HepG2 (cell line): ENCODE data around the gene SLC38A2. TPM values are rescaled to one million over a fixed set of nuclear protein-coding genes. Genes with fewer than 3 reads are reported as not detected.

Source experiments
- ADNP ChIP-seq: sonication (generic); formaldehyde crosslinking; IDR thresholded peaks from 2 replicates; pipeline ENCODE4 v1.4.0; 2020; ENCODE audit warnings: missing genetic modification reagents
- CHCHD3 ChIP-seq: sonication (generic); formaldehyde crosslinking; IDR thresholded peaks from 2 replicates; pipeline ENCODE4 v1.8.0; 2022; ENCODE audit warnings: mild to moderate bottlenecking, missing genetic modification reagents, moderate library complexity
- ELF4 ChIP-seq: sonication (generic); formaldehyde crosslinking; IDR thresholded peaks from 2 replicates; pipeline ENCODE4 v1.5.0; 2020; ENCODE audit warnings: missing genetic modification reagents, mild to moderate bottlenecking, moderate library complexity, borderline replicate concordance
- GABPA ChIP-seq, 2 experiments: IDR thresholded peaks; 2 replicates each; pipeline ENCODE4 v1.6.1; 2011 to 2016; ENCODE audit warnings: low read depth in 2 of 2, low read length in 1 of 2, missing biosample characterization in 1 of 2, missing genetic modification characterization in 1 of 2
- HNRNPL ChIP-seq: fragments of 200-400 bp; formaldehyde crosslinking; IDR thresholded peaks from 2 replicates; pipeline ENCODE4 v1.6.1; 2017; ENCODE audit warnings: mild to moderate bottlenecking, low read depth, low read length
- JARID2 ChIP-seq: sonication (generic); formaldehyde crosslinking; IDR thresholded peaks from 2 replicates; pipeline ENCODE4 v1.8.1; 2023; ENCODE audit warnings: missing genetic modification reagents, inconsistent platforms; ENCODE audit not compliant: insufficient replicate concordance
- MTF1 ChIP-seq: sonication (generic); formaldehyde crosslinking; IDR thresholded peaks from 2 replicates; pipeline ENCODE4 v1.5.0; 2020; ENCODE audit warnings: missing genetic modification reagents
- NKX3-1 ChIP-seq: sonication (generic); formaldehyde crosslinking; IDR thresholded peaks from 2 replicates; pipeline ENCODE4 v1.5.0; 2020; ENCODE audit warnings: missing genetic modification reagents
- RXRB ChIP-seq: IDR thresholded peaks from 2 replicates; pipeline ENCODE4 v1.6.1; 2016; ENCODE audit warnings: borderline replicate concordance, missing genetic modification reagents, missing compliant biosample characterization
- SOX6 ChIP-seq, 2 experiments: fragments of 450-650 bp in 1 of 2; sonication (generic) in 1 of 2; formaldehyde crosslinking in 1 of 2; IDR thresholded peaks; 2 replicates each; pipeline versions ENCODE4 v1.4.0 to v1.6.1; 2017 to 2020; ENCODE audit warnings: antibody characterized with exemption in 1 of 2, mild to moderate bottlenecking in 1 of 2, missing genetic modification reagents in 1 of 2
- YEATS2 ChIP-seq: sonication (generic); formaldehyde crosslinking; IDR thresholded peaks from 2 replicates; pipeline ENCODE4 v1.4.0; 2020; ENCODE audit warnings: missing genetic modification reagents, borderline replicate concordance
- ZFAT ChIP-seq: sonication (generic); formaldehyde crosslinking; conservative IDR thresholded peaks from 2 replicates; pipeline ENCODE4 v1.8.1; 2023; ENCODE audit warnings: missing genetic modification reagents, inconsistent platforms
- ZNF230 ChIP-seq: sonication (generic); formaldehyde crosslinking; IDR thresholded peaks from 2 replicates; pipeline ENCODE4 v1.4.0; 2020; ENCODE audit warnings: mild to moderate bottlenecking, missing genetic modification reagents
- ZNF296 ChIP-seq: sonication (generic); formaldehyde crosslinking; conservative IDR thresholded peaks from 2 replicates; pipeline ENCODE4 v1.5.0; 2020; ENCODE audit warnings: mild to moderate bottlenecking, missing genetic modification reagents
- ZNF629 ChIP-seq: sonication (generic); formaldehyde crosslinking; conservative IDR thresholded peaks from 2 replicates; pipeline ENCODE4 v1.5.0; 2020; ENCODE audit warnings: missing genetic modification reagents
- ZNF644 ChIP-seq: IDR thresholded peaks from 2 replicates; pipeline ENCODE4 v1.6.1; 2016; ENCODE audit warnings: low read depth
- polyA plus RNA-seq, 8 experiments: library from polyadenylated mRNA; depleted of rRNA in 3 of 8; stranded (reverse) in 7 of 8; unstranded in 1 of 8; fragments of >200 nt; fragmentation: Illumina TruSeq in 4 of 8; extraction: Trizol in 4 of 8; gene quantifications; 2 replicates each; pipeline versions ENCODE4 v1.2.1 to v1.2.3, GENCODE V29; 2011 to 2016; ENCODE audit warnings: low read depth in 4 of 8, missing spikeins in 1 of 8, mixed read lengths in 1 of 8; ENCODE audit not compliant: insufficient read depth in 1 of 8
- total RNA-seq, 5 experiments: library from RNA; depleted of rRNA; stranded (reverse); fragments of >200 nt; fragmentation: Illumina TruSeq; extraction: Trizol; gene quantifications; 2 replicates each; pipeline ENCODE4 v1.2.3, GENCODE V29; 2016; ENCODE audit warnings: low read depth in 1 of 5
- TF ChIP-seq, protein P1 (sequence below): sonication (generic); formaldehyde crosslinking; IDR thresholded peaks from 2 replicates; pipeline ENCODE4 v1.4.0; 2020; ENCODE audit warnings: missing genetic modification reagents, borderline replicate concordance
- TF ChIP-seq, protein P2 (sequence below): IDR thresholded peaks from 2 replicates; pipeline ENCODE4 v1.6.1; 2016; ENCODE audit warnings: mild to moderate bottlenecking
- TF ChIP-seq, protein P3 (sequence below): sonication (generic); formaldehyde crosslinking; IDR thresholded peaks from 2 replicates; pipeline ENCODE4 v1.4.0; 2020; ENCODE audit warnings: missing genetic modification reagents, low read depth, mild to moderate bottlenecking, borderline replicate concordance
- TF ChIP-seq, protein P4 (sequence below): sonication (generic); formaldehyde crosslinking; conservative IDR thresholded peaks from 2 replicates; pipeline ENCODE4 v1.4.0; 2020; ENCODE audit warnings: mild to moderate bottlenecking, missing genetic modification reagents, moderate library complexity
- TF ChIP-seq, protein P5 (sequence below): sonication (generic); formaldehyde crosslinking; IDR thresholded peaks from 2 replicates; pipeline ENCODE4 v1.5.0; 2020; ENCODE audit warnings: mild to moderate bottlenecking, missing genetic modification reagents, moderate library complexity

SLC38A2 gene
- total and polyA plus RNA-seq, 2 of the 13 experiments (the other 11 are each of a cell fraction or from before 2014, with no cell fraction given): 368 to 880 TPM

DNA sequence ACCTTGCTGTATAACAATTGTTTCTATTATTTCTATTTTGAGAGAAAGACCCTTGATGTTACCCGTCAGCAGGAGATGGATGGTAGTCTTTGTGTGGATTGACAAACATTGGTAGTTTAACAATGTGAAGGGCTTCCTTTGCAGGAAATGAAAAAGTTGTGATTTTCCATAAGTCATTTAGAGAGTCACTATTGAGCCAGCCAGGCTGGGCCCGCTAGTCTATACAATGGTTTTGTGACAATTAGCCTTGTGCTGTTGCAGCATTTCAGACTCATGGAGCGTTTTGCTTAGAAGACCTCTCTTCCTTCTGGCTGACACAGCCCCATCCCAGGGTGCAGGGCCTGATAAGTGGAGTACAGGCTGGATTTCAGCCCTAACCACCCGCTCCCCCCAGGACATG lies 18.3 kb upstream of the SLC38A2 start (continued):
- TF ChIP-seq, protein P1, sequence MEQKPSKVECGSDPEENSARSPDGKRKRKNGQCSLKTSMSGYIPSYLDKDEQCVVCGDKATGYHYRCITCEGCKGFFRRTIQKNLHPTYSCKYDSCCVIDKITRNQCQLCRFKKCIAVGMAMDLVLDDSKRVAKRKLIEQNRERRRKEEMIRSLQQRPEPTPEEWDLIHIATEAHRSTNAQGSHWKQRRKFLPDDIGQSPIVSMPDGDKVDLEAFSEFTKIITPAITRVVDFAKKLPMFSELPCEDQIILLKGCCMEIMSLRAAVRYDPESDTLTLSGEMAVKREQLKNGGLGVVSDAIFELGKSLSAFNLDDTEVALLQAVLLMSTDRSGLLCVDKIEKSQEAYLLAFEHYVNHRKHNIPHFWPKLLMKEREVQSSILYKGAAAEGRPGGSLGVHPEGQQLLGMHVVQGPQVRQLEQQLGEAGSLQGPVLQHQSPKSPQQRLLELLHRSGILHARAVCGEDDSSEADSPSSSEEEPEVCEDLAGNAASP (CRISPR knock-in tag): 0 out of 2 replicates have a peak, but pooled peaks have one; percentile 14
- TF ChIP-seq, protein P2, sequence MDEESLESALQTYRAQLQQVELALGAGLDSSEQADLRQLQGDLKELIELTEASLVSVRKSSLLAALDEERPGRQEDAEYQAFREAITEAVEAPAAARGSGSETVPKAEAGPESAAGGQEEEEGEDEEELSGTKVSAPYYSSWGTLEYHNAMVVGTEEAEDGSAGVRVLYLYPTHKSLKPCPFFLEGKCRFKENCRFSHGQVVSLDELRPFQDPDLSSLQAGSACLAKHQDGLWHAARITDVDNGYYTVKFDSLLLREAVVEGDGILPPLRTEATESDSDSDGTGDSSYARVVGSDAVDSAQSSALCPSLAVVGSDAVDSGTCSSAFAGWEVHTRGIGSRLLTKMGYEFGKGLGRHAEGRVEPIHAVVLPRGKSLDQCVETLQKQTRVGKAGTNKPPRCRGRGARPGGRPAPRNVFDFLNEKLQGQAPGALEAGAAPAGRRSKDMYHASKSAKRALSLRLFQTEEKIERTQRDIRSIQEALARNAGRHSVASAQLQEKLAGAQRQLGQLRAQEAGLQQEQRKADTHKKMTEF (CRISPR knock-in tag): peak; percentile 50; the same call in 1 of the 2 replicates
- TF ChIP-seq ZNF230 (CRISPR knock-in tag) (no peak), ZNF644 (0 out of 2 replicates have a peak, but pooled peaks have one; percentile 58), ELF4 (CRISPR knock-in tag) (no peak), ZFAT (no peak), ZNF629 (no peak), HNRNPL (no peak), MTF1 (no peak), GABPA (IDR thresholded peaks at IDR 0.05; ENCODE audit: low read depth, low read length) (no peak), GABPA (CRISPR knock-in tag; IDR thresholded peaks at IDR 0.05; ENCODE audit: low read depth) (no peak), ADNP (CRISPR knock-in tag) (no peak), SOX6 (IDR thresholded peaks at IDR 0.05) (no peak), SOX6 (CRISPR knock-in tag; IDR thresholded peaks at IDR 0.05) (peak; percentile 64; the same call in 1 of the 2 replicates), ZNF296 (no peak), RXRB (CRISPR knock-in tag) (no peak), CHCHD3 (no peak), NKX3-1 (CRISPR knock-in tag) (no peak), YEATS2 (CRISPR knock-in tag) (no peak), JARID2 (CRISPR knock-in tag) (no peak)
- TF ChIP-seq, protein P3, sequence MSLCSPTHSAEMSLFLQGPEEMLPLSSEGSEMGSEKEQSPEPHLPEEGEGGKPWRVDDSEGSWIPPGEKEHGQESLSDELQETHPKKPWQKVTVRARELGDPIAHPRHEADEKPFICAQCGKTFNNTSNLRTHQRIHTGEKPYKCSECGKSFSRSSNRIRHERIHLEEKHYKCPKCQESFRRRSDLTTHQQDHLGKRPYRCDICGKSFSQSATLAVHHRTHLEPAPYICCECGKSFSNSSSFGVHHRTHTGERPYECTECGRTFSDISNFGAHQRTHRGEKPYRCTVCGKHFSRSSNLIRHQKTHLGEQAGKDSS (CRISPR knock-in tag): no peak
- TF ChIP-seq, protein P4, sequence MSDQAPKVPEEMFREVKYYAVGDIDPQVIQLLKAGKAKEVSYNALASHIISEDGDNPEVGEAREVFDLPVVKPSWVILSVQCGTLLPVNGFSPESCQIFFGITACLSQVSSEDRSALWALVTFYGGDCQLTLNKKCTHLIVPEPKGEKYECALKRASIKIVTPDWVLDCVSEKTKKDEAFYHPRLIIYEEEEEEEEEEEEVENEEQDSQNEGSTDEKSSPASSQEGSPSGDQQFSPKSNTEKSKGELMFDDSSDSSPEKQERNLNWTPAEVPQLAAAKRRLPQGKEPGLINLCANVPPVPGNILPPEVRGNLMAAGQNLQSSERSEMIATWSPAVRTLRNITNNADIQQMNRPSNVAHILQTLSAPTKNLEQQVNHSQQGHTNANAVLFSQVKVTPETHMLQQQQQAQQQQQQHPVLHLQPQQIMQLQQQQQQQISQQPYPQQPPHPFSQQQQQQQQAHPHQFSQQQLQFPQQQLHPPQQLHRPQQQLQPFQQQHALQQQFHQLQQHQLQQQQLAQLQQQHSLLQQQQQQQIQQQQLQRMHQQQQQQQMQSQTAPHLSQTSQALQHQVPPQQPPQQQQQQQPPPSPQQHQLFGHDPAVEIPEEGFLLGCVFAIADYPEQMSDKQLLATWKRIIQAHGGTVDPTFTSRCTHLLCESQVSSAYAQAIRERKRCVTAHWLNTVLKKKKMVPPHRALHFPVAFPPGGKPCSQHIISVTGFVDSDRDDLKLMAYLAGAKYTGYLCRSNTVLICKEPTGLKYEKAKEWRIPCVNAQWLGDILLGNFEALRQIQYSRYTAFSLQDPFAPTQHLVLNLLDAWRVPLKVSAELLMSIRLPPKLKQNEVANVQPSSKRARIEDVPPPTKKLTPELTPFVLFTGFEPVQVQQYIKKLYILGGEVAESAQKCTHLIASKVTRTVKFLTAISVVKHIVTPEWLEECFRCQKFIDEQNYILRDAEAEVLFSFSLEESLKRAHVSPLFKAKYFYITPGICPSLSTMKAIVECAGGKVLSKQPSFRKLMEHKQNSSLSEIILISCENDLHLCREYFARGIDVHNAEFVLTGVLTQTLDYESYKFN (CRISPR knock-in tag): no peak
- TF ChIP-seq, protein P5, sequence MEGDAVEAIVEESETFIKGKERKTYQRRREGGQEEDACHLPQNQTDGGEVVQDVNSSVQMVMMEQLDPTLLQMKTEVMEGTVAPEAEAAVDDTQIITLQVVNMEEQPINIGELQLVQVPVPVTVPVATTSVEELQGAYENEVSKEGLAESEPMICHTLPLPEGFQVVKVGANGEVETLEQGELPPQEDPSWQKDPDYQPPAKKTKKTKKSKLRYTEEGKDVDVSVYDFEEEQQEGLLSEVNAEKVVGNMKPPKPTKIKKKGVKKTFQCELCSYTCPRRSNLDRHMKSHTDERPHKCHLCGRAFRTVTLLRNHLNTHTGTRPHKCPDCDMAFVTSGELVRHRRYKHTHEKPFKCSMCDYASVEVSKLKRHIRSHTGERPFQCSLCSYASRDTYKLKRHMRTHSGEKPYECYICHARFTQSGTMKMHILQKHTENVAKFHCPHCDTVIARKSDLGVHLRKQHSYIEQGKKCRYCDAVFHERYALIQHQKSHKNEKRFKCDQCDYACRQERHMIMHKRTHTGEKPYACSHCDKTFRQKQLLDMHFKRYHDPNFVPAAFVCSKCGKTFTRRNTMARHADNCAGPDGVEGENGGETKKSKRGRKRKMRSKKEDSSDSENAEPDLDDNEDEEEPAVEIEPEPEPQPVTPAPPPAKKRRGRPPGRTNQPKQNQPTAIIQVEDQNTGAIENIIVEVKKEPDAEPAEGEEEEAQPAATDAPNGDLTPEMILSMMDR (CRISPR knock-in tag): no peak
